Adrenal gland (tissue), 5 donors: Measurements from ENCODE around the gene CEP72.
"Not testable (repeated sequence)": the region's sequence is repeated elsewhere in the genome, so short reads cannot be mapped to it uniquely, and the experiment has no call there.

ENCODE experiments used
- CTCF ChIP-seq, 6 experiments: fragments of 450-650 bp in 4 of 6; fragments of 200-600 bp in 2 of 6; sonication (generic) in 1 of 6; IDR thresholded peaks; 1 replicate in 5 of 6; 2 replicates in 1 of 6; pipeline versions ENCODE4 v1.5.1 to v1.8.0; 2016 to 2021; ENCODE audit warnings: antibody characterized with exemption in 6 of 6, mild to moderate bottlenecking in 2 of 6, moderate library complexity in 1 of 6
- POLR2A ChIP-seq, 2 donors: fragments of 450-650 bp; IDR thresholded peaks; one replicate each; pipeline ENCODE4 v1.6.1; 2017; ENCODE audit warnings: antibody characterized with exemption in 2 of 2, mild to moderate bottlenecking in 2 of 2, moderate library complexity in 1 of 2
- donor health status: DM: no; HTN: no; CAD: no.

- not testable (repeated sequence) for TF ChIP-seq POLR2A, CTCF (IDR thresholded peaks at IDR 0.05)
Observed at GRCh38 chr5:577214-577613, 34.9 kb upstream of the CEP72 start.
